HG03060 (cell line): ENCODE measurements around the gene ZNF738.

Source experiments
- ATAC-seq: cut with Tn5 transposase; IDR thresholded peaks from one replicate; pipeline ENCODE4 v1.9.1; 2021; ENCODE audit warnings: low read depth, moderate number of reproducible peaks; ENCODE audit not compliant: unreplicated experiment

Gene ZNF738

DNA sequence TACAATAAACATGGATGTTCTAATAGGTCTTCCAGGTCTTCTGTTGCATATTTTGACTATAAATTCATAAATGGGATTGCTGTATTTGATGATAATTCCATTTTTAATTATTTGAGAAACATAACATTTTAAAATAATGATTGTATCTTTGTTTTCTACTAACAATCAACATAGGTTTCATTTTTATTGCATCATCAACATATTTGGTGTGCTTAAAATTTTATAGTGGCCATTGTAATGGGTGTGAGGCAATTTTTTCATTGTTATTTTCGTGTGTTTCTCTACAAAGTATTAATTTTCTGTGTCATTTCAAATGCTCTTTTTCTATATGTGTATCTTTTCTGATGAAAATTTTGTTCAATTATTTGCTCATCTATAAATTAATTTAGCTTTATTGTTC is 51.4 kb downstream of the ZNF738 start:
- no peak for ATAC-seq

GRCh38 chr19:21422244-21422643 is 63.4 kb downstream of the ZNF738 start:
- no peak for ATAC-seq

DNA sequence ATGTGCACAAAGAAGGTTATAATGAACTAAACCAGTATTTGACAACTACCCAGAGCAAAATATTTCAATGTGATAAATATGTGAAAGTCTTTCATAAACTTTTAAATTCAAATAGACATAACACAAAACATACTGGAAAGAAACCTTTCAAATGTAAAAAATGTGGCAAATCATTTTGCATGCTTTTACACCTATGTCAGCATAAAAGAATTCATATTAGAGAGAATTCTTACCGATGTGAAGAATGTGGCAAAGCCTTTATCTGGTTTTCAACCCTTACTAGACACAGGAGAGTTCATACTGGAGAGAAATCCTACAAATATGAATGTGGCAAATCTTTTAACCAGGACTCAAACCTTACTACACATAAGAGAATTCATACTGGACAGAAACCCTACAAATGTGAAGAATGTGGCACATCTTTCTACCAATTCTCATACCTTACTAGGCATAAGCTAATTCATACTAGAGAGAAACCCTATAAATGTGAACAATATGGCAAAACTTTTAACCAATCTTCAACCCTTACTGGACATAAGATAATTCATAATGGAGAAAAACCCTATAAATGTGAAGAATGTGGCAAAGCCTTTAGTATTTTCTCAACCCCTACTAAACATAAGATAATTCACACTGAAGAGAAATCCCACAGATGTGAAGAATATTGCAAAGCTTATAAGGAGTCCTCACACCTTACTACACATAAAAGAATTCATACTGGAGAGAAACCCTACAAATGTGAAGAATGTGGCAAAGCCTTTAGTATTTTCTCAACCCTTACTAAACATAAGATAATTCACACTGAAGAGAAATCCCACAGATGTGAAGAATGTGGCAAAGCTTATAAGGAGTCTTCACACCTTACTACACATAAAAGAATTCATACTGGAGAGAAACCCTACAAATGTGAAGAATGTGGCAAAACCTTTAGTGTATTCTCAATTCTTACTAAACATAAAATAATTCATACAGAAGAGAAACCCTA is 64.5 kb downstream of the ZNF738 start:
- ATAC-seq, result no peak
